ENCODE data around the gene DNAJC10. TPM values are rescaled to one million over a fixed set of nuclear protein-coding genes. Genes with fewer than 3 reads are reported as not detected.

The DNAJC10 gene, protein sequence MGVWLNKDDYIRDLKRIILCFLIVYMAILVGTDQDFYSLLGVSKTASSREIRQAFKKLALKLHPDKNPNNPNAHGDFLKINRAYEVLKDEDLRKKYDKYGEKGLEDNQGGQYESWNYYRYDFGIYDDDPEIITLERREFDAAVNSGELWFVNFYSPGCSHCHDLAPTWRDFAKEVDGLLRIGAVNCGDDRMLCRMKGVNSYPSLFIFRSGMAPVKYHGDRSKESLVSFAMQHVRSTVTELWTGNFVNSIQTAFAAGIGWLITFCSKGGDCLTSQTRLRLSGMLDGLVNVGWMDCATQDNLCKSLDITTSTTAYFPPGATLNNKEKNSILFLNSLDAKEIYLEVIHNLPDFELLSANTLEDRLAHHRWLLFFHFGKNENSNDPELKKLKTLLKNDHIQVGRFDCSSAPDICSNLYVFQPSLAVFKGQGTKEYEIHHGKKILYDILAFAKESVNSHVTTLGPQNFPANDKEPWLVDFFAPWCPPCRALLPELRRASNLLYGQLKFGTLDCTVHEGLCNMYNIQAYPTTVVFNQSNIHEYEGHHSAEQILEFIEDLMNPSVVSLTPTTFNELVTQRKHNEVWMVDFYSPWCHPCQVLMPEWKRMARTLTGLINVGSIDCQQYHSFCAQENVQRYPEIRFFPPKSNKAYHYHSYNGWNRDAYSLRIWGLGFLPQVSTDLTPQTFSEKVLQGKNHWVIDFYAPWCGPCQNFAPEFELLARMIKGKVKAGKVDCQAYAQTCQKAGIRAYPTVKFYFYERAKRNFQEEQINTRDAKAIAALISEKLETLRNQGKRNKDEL
- 10 to 100 TPM; 56.5 to 57.3 TPM for total RNA-seq
- 10 to 100 TPM; 52.2 to 62.4 TPM for polyA plus RNA-seq

DNA sequence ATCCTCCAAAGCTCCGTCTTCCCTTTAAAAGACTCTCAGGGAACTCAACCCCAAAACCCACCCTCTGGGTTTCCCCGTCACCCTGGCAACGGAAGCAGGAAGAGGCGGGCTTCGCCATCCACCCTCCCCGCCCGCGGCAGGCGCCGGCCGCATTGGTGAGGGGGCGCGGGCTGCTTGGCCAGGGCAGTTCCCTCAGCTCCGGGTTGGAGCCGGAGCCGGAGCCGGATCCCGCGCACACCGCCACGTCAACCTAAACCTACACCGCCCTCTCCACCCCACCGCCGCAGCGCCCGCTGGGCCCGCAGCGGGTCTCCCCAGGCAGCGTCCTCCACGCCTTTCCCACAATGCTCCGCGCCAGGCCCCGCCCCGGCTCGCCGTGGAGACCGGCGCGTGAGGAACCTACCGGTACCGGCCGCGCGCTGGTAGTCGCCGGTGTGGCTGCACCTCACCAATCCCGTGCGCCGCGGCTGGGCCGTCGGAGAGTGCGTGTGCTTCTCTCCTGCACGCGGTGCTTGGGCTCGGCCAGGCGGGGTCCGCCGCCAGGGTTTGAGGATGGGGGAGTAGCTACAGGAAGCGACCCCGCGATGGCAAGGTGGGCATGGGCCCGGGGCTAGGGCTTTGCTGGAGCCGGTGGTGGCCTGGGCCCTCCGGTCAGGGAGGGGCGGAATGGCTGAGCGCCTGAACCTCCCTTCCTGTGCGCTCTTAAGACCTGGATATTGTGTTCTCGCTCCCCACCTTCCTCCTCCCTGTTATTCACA, at the start of gene DNAJC10:
Gene DNAJC10 (plus strand): TSS at position 366 of the 758 bp plus-strand sequence. CDS start 1,830 bp downstream, outside the sequence.
- peak within 1 kb of the TSS; percentile 83 to 85 for H3K4me3 ChIP-seq (ENCODE audit: low read length in 2 of 2)
- Mint-ChIP-seq H3K9me3 (no peaks in the 10 kb centered on the region), H3K36me3 (peaks cover 0 to 7% of the 10 kb centered on the region in 2 donors), H3K27me3 (peaks cover under 1 to 2% of the 10 kb centered on the region in 2 donors), H3K27ac (no peak within 1 kb of the TSS), H3K4me3 (no peak within 1 kb of the TSS), H3K4me1 (peaks cover 0 to 11% (median 2%) of the 10 kb centered on the region in 4 donors)
- peak within 1 kb of the TSS; percentile 68 for H3K27ac ChIP-seq (ENCODE audit: low read depth, low read length)
- intact Hi-C loops (cut with micrococcal nuclease) = loop anchor here (1.0 to 5.0 kb wide), 5 partner anchors 49 to 1734 kb away; partner anchors contain the start of genes ITPRID2, NCKAP1, NUP35 and UBE2E3
- H3K9me3 ChIP-seq (ENCODE audit: control insufficient read depth in 1 of 2, low read length in 2 of 2) = no peaks in the 10 kb centered on the region
- CTCF ChIA-PET (ENCODE audit: partially characterized antibody) = interaction anchor here (0.8 to 1.2 kb wide), 2 partner anchors 9 to 48 kb away, joined by 3 to 4 read pairs; no protein-coding TSS in a partner anchor
- POLR2A ChIA-PET (ENCODE audit: partially characterized antibody) = interaction anchor here (0.8 to 1.4 kb wide), 3 partner anchors 321 to 473 kb away, joined by 3 to 4 read pairs (median 4); partner anchors contain the start of gene DUSP19
- H3K27me3 ChIP-seq (ENCODE audit: insufficient read depth, low read length) = no peaks in the 10 kb centered on the region
- H3K4me1 ChIP-seq (ENCODE audit: insufficient read depth, low read length) = peaks cover 25% of the 10 kb centered on the region
- H3K36me3 ChIP-seq (ENCODE audit: insufficient read depth, low read length) = peaks cover 4% of the 10 kb centered on the region
- DNase-seq = peak; percentile 86 to 92 (median 90)

DNA sequence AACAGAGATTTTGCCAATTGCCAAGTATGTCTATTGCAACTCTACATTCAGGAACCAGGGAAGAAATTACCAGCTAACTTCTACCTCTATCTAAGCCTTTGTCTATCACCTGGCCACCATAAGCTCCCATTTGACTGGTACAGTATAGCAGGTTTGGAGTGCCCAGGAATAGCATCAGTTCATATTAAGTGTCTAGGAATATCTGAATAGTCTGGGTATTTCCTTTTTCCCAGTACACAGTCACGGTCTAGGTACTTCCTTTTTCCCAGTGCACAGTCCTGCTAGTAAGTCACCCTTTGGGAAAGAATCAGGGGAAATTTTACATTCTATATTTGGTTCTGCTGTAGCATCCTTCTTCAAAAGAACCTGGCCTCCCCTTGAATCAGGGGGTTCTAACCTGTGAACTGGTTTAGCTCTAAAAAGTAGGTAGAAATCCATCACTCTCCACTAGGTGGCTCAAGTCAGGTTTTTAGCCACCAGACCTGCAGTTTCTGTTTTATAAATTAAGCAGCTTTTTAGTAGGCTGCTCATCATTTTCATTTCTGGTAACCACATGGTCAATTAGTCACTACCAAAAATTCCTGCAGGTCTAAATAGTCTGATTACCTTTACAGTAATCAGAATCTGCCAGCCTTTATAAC, 49.3 kb upstream of the DNAJC10 start:
- Histone ChIP-seq H3K4me1 (ENCODE audit: insufficient read depth, low read length) (no peaks in the 10 kb centered on the region), H3K36me3 (ENCODE audit: insufficient read depth, low read length) (no peaks in the 10 kb centered on the region), H3K9me3 (ENCODE audit: control insufficient read depth in 1 of 2, low read length in 2 of 2) (no peaks in the 10 kb centered on the region), H3K27me3 (ENCODE audit: insufficient read depth, low read length) (no peaks in the 10 kb centered on the region), H3K27ac (ENCODE audit: low read depth, low read length) (no peak overlapping the region), H3K4me3 (ENCODE audit: low read length in 2 of 2) (no peak overlapping the region)
- peak in 4 of 5 donors; percentile 18 to 36 (median 23) for DNase-seq
- intact Hi-C loops (cut with micrococcal nuclease) = loop anchor here (1.0 kb wide), 3 partner anchors 50 to 428 kb away; partner anchors contain the start of gene DNAJC10
- Mint-ChIP-seq H3K27ac (no peak overlapping the region), H3K4me1 (peaks cover 0 to 1% (median 0%) of the 10 kb centered on the region in 4 donors), H3K27me3 (peaks cover 0 to 4% of the 10 kb centered on the region in 2 donors), H3K36me3 (no peaks in the 10 kb centered on the region), H3K4me3 (no peak overlapping the region), H3K9me3 (no peaks in the 10 kb centered on the region)
- ChIA-PET POLR2A (ENCODE audit: partially characterized antibody) (interaction anchor here (0.7 kb wide), 1 partner anchor 15 kb away, joined by 4 read pairs; no protein-coding TSS in a partner anchor), CTCF (ENCODE audit: partially characterized antibody) (interaction anchor here (0.5 to 2.8 kb wide), 11 partner anchors 10 to 428 kb away, joined by 3 to 42 read pairs (median 4); no protein-coding TSS in a partner anchor)

DNA sequence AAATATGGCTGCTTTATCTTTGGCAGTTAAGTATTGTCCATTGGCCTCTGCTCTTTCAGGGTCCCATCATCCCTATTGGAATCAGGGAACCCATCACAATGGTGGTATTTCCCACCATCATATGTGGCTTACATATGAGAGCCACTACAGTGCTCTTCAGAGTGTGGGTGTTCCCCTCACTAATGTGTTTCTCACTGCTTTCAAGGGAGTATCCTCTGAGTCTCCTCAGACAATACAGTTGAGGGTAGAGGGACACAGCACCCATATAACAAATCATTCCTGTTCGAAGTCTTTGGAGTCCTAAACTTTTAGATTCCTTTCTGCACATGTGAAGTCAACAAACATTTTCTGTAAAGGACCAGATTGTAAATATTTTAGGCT, 48.8 kb upstream of the DNAJC10 start:
- no peak overlapping the region for H3K27ac Mint-ChIP-seq
- POLR2A ChIA-PET (ENCODE audit: partially characterized antibody) = interaction anchor here (0.7 kb wide), 1 partner anchor 15 kb away, joined by 4 read pairs; no protein-coding TSS in a partner anchor

DNA sequence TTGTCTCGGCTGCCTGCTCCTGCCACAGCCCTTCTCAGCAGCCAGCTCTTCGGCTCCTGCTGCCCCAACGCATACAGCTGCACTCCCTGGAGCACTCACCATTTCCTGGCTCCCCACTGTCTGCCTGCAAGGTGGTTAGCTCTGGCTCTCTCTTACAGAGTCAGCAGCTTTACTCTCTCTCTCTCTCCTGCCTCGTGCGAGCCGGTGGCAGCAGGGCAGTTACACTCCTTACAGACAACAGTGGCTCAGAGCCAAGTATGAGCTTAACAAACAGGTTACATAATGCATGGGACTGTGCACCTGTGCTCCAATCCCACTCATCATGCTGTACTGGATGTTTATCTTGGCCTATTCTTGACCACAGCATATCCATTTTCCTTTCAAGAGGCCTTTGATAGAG, 47.4 kb upstream of the DNAJC10 start:
- no peak for DNase-seq
- Histone ChIP-seq H3K9me3 (ENCODE audit: control insufficient read depth in 1 of 2, low read length in 2 of 2) (no peaks in the 10 kb centered on the region), H3K4me3 (ENCODE audit: low read length in 2 of 2) (no peak overlapping the region), H3K4me1 (ENCODE audit: insufficient read depth, low read length) (no peaks in the 10 kb centered on the region), H3K27me3 (ENCODE audit: insufficient read depth, low read length) (no peaks in the 10 kb centered on the region), H3K27ac (ENCODE audit: low read depth, low read length) (no peak overlapping the region), H3K36me3 (ENCODE audit: insufficient read depth, low read length) (no peaks in the 10 kb centered on the region)
- Mint-ChIP-seq H3K4me3 (no peak overlapping the region), H3K4me1 (peaks cover 0 to 1% (median 0%) of the 10 kb centered on the region in 4 donors), H3K27me3 (peaks cover 0 to 3% of the 10 kb centered on the region in 2 donors), H3K9me3 (no peaks in the 10 kb centered on the region), H3K27ac (no peak overlapping the region), H3K36me3 (no peaks in the 10 kb centered on the region)
- CTCF ChIA-PET (ENCODE audit: partially characterized antibody) = interaction anchor here (1.3 to 4.1 kb wide), 4 partner anchors 8 to 312 kb away, joined by 3 to 17 read pairs (median 6); no protein-coding TSS in a partner anchor
- POLR2A ChIA-PET (ENCODE audit: partially characterized antibody) = no interaction called here
- intact Hi-C loops (cut with micrococcal nuclease) = no loop called here

More for the DNA sequence above, 48.8 kb upstream of the DNAJC10 start:
- Mint-ChIP-seq H3K27me3 (peaks cover 0 to 3% of the 10 kb centered on the region in 2 donors), H3K36me3 (no peaks in the 10 kb centered on the region), H3K4me1 (peaks cover 0 to 1% (median 0%) of the 10 kb centered on the region in 4 donors), H3K9me3 (no peaks in the 10 kb centered on the region), H3K4me3 (peak overlapping the region in 1 of 8 donors; percentile 13)
- Histone ChIP-seq H3K4me1 (ENCODE audit: insufficient read depth, low read length) (no peaks in the 10 kb centered on the region), H3K27ac (ENCODE audit: low read depth, low read length) (no peak overlapping the region), H3K4me3 (ENCODE audit: low read length in 2 of 2) (no peak overlapping the region), H3K9me3 (ENCODE audit: control insufficient read depth in 1 of 2, low read length in 2 of 2) (no peaks in the 10 kb centered on the region), H3K36me3 (ENCODE audit: insufficient read depth, low read length) (no peaks in the 10 kb centered on the region), H3K27me3 (ENCODE audit: insufficient read depth, low read length) (no peaks in the 10 kb centered on the region)
- no peak for DNase-seq
- CTCF ChIA-PET (ENCODE audit: partially characterized antibody) = interaction anchor here (0.9 to 2.8 kb wide), 9 partner anchors 10 to 357 kb away, joined by 3 to 42 read pairs (median 4); no protein-coding TSS in a partner anchor
- intact Hi-C loops (cut with micrococcal nuclease) = loop anchor here (1.0 kb wide), 3 partner anchors 49 to 427 kb away; partner anchors contain the start of gene DNAJC10

DNA sequence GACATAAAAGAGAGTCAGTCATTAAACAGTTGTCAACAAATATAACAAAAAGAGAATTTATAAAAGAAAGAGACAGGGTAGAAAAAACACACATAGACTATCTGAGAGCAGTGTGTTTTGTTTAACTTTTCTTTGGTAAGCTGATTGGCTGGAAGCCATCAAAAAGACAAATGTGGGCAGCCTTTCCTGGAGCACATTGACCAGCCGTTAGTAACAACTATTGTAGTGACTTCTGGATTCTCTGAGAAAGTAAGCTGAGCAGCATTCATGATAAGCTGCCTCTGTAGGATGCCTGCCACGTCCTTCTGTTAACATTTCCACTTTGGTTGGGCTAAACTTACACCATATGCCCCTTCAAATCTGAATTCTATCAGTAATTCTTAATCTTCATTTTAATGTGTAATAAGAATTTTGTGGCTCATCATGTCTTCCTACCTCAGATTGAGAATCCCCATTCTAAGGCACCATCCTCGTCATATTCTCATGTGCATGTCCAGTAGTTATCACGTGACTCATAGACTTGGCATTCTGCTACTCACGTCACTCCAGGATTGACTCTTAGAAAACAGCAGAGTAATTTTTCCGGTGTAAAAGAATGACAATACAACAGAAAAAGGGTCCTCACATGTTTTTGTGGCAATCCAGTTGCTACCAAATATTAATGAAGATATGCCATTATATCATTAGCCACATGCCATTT, 43.4 kb upstream of the DNAJC10 start:
- no peaks in the 10 kb centered on the region for H3K36me3 ChIP-seq (ENCODE audit: insufficient read depth, low read length)
- H3K27me3 Mint-ChIP-seq = peaks cover 4 to 5% of the 10 kb centered on the region in 2 donors
- no peak overlapping the region for H3K4me3 ChIP-seq (ENCODE audit: low read length in 2 of 2)
- no peaks in the 10 kb centered on the region for H3K4me1 ChIP-seq (ENCODE audit: insufficient read depth, low read length)
- no peaks in the 10 kb centered on the region for H3K9me3 ChIP-seq (ENCODE audit: control insufficient read depth in 1 of 2, low read length in 2 of 2)
- H3K27ac Mint-ChIP-seq = no peak overlapping the region
- ChIA-PET CTCF (ENCODE audit: partially characterized antibody) (no interaction called here), POLR2A (ENCODE audit: partially characterized antibody) (no interaction called here)
- no peaks in the 10 kb centered on the region for H3K36me3 Mint-ChIP-seq
- H3K27ac ChIP-seq (ENCODE audit: low read depth, low read length) = no peak overlapping the region
- H3K4me1 Mint-ChIP-seq = no peaks in the 10 kb centered on the region
- intact Hi-C loops (cut with micrococcal nuclease) = no loop called here
- H3K9me3 Mint-ChIP-seq = peaks cover 0 to 7% (median 0%) of the 10 kb centered on the region in 8 donors
- no peak for DNase-seq
- no peaks in the 10 kb centered on the region for H3K27me3 ChIP-seq (ENCODE audit: insufficient read depth, low read length)
- no peak overlapping the region for H3K4me3 Mint-ChIP-seq

DNA sequence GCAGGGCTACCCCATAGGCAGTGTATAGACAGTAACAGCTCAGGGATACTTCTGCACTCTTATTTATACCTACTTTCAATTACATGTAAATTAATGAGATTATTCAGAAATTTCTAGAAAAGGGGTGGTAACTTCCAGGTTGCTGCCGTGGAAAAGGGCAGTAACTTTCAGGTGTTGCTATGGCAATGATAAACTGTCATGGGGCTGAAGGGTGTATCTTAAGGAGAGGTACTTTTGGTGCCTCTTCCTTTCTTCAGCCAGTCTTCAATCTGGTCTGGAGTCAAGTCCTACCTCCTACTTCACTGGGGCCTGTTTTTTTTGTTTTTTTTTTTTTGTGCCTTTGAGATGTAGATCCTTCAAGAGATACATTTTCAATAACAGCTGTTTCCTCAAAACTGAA, 35.2 kb upstream of the DNAJC10 start:
- no peaks in the 10 kb centered on the region for H3K36me3 ChIP-seq (ENCODE audit: insufficient read depth, low read length)
- Mint-ChIP-seq H3K27me3 (peaks cover 10 to 17% of the 10 kb centered on the region in 2 donors), H3K4me1 (no peaks in the 10 kb centered on the region), H3K36me3 (no peaks in the 10 kb centered on the region), H3K27ac (no peak overlapping the region), H3K9me3 (no peaks in the 10 kb centered on the region), H3K4me3 (no peak overlapping the region)
- H3K4me3 ChIP-seq (ENCODE audit: low read length in 2 of 2) = no peak overlapping the region
- no peak overlapping the region for H3K27ac ChIP-seq (ENCODE audit: low read depth, low read length)
- intact Hi-C loops (cut with micrococcal nuclease) = no loop called here
- ChIA-PET CTCF (ENCODE audit: partially characterized antibody) (interaction anchor here (0.8 to 1.0 kb wide), 2 partner anchors 14 to 29 kb away, joined by 3 to 4 read pairs; no protein-coding TSS in a partner anchor), POLR2A (ENCODE audit: partially characterized antibody) (no interaction called here)
- no peak for DNase-seq
- H3K27me3 ChIP-seq (ENCODE audit: insufficient read depth, low read length) = no peaks in the 10 kb centered on the region
- no peaks in the 10 kb centered on the region for H3K9me3 ChIP-seq (ENCODE audit: control insufficient read depth in 1 of 2, low read length in 2 of 2)
- H3K4me1 ChIP-seq (ENCODE audit: insufficient read depth, low read length) = no peaks in the 10 kb centered on the region

Measured in CD4-positive, alpha-beta memory T cell (primary cell).